DND-41 (cell line): ENCODE data around the gene SCN10A.

Experiments used
- EZH2 ChIP-seq: IDR thresholded peaks from 3 replicates; pipeline ENCODE4 v1.6.1; 2012; ENCODE audit warnings: borderline replicate concordance, low read depth, mild to moderate bottlenecking, moderate library complexity, low read length, inconsistent platforms; ENCODE audit not compliant: severe bottlenecking
- TF ChIP-seq, protein P1 (sequence below): IDR thresholded peaks from 2 replicates; pipeline ENCODE4 v1.5.1; 2012; ENCODE audit warnings: borderline replicate concordance, low read length, moderate library complexity, mild to moderate bottlenecking; ENCODE audit not compliant: poor library complexity, severe bottlenecking; ENCODE audit errors: extremely low read depth

DNA sequence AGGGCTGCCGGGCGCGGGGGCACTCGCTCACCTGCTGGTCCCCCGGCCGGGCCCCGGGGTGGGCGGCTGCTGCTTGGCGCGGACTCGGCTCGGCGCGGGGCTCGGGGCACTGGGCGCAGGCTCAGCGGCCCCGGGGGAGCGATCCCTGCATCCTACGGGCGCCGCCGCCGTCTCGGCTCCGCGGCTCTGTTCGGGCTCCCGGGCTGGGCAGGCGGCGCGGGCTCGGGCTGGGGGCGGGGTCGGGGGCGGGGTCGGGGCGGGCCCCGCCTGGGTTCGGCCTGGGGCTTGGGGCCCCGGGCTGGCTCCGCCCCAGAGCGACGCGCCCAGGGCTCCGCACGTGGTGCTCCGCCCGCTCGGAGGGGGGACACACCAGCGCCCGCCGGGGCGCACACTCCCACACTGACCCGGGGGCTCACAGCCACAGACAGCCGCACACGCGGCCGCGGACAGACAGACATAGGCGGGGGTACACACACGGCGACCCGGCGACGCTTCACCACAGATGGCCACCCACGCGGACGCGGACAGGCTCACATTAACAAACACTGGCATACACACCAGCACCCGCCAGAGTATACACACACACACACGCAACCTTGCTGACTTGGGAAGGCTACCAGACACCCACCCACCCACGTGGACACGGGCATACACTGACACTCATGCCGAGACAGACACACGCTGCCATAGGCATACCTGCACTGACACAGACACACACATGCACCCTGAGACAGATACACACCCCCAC lies 166.3 kb downstream of the SCN10A start, which contains the start of gene SCN5A:
- no peak for TF ChIP-seq EZH2
- TF ChIP-seq, protein P1, sequence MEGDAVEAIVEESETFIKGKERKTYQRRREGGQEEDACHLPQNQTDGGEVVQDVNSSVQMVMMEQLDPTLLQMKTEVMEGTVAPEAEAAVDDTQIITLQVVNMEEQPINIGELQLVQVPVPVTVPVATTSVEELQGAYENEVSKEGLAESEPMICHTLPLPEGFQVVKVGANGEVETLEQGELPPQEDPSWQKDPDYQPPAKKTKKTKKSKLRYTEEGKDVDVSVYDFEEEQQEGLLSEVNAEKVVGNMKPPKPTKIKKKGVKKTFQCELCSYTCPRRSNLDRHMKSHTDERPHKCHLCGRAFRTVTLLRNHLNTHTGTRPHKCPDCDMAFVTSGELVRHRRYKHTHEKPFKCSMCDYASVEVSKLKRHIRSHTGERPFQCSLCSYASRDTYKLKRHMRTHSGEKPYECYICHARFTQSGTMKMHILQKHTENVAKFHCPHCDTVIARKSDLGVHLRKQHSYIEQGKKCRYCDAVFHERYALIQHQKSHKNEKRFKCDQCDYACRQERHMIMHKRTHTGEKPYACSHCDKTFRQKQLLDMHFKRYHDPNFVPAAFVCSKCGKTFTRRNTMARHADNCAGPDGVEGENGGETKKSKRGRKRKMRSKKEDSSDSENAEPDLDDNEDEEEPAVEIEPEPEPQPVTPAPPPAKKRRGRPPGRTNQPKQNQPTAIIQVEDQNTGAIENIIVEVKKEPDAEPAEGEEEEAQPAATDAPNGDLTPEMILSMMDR = no peak
